SK-N-MC (cell line): ENCODE results near the gene GATAD2A.

Experiments used
- DNase-seq: peaks from one replicate; pipeline ENCODE4 v3.0.0-alpha.2; 2011; ENCODE audit warnings: low read depth, low spot score
- H3K27ac ChIP-seq: fragments of 200-600 bp; sonication (generic); 2 replicates; pipeline ENCODE4 v1.5.1; 2016; ENCODE audit warnings: mixed run types
- H3K36me3 ChIP-seq: fragments of 200-600 bp; sonication (generic); 2 replicates; pipeline ENCODE4 v1.6.1; 2017; ENCODE audit warnings: antibody characterized with exemption, low read length, mixed read lengths; ENCODE audit not compliant: insufficient read depth
- H3K4me3 ChIP-seq: fragments of 200-600 bp; sonication (generic); 2 replicates; pipeline ENCODE4 v1.5.1; 2016
- H3K9ac ChIP-seq: fragments of 200-600 bp; sonication (generic); 2 replicates; pipeline ENCODE4 v1.8.0; 2017; ENCODE audit warnings: mixed run types, mixed read lengths; ENCODE audit not compliant: insufficient read length
- H3K9me3 ChIP-seq: fragments of 200-600 bp; sonication (generic); 2 replicates; pipeline ENCODE4 v1.6.1; 2017; ENCODE audit warnings: low read depth, mild to moderate bottlenecking, antibody characterized with exemption, low read length, moderate library complexity, mixed read lengths
- EZH2 ChIP-seq: fragments of 200-600 bp; sonication (generic); IDR thresholded peaks from one replicate; pipeline ENCODE4 v1.6.1; 2017; ENCODE audit warnings: antibody characterized with exemption
- FOXP2 ChIP-seq: optimal IDR thresholded peaks from 2 replicates; pipeline ENCODE3; 2011; ENCODE audit warnings: mild to moderate bottlenecking, moderate library complexity; ENCODE audit not compliant: insufficient read depth; ENCODE audit errors: extremely low read length, control extremely low read depth
- POLR2AphosphoS5 ChIP-seq: IDR thresholded peaks from 2 replicates; pipeline ENCODE4 v1.6.1; 2012; ENCODE audit warnings: mild to moderate bottlenecking, low read depth, low read length, borderline replicate concordance

The GATAD2A gene

GRCh38 chr19:19495614-19496603, 90.4 kb downstream of the GATAD2A start:
- no peak overlapping the region for H3K9ac ChIP-seq
- no peak overlapping the region for H3K27ac ChIP-seq
- TF ChIP-seq EZH2, result no peak
- H3K4me3 ChIP-seq, result no peak overlapping the region
- DNase-seq, result no peak
- no peaks in the 10 kb centered on the region for H3K9me3 ChIP-seq
- H3K36me3 ChIP-seq, result peaks cover 81% of the 10 kb centered on the region

- no peaks in the 10 kb centered on the region for H3K9me3 ChIP-seq
Observed at GRCh38 chr19:19498255-19498991, 92.9 kb downstream of the GATAD2A start.

GRCh38 chr19:19499272-19499995, 94.0 kb downstream of the GATAD2A start:
- no peak for DNase-seq
- Histone ChIP-seq H3K36me3 (peaks cover 86% of the 10 kb centered on the region), H3K9ac (no peak overlapping the region), H3K9me3 (no peaks in the 10 kb centered on the region), H3K4me3 (no peak overlapping the region), H3K27ac (no peak overlapping the region)
- no peak for TF ChIP-seq EZH2
- no peak for TF ChIP-seq FOXP2
- no peak for TF ChIP-seq POLR2AphosphoS5

More at GRCh38 chr19:19498255-19498991, 92.9 kb downstream of the GATAD2A start:
- Histone ChIP-seq H3K36me3 (peaks cover 86% of the 10 kb centered on the region), H3K27ac (no peak overlapping the region), H3K9ac (no peak overlapping the region), H3K4me3 (no peak overlapping the region)
- TF ChIP-seq EZH2, result no peak
- TF ChIP-seq FOXP2, result no peak
- no peak for TF ChIP-seq POLR2AphosphoS5
- DNase-seq, result no peak

- Histone ChIP-seq H3K9ac (no peak overlapping the region), H3K9me3 (no peaks in the 10 kb centered on the region), H3K27ac (no peak overlapping the region), H3K36me3 (peaks cover 89% of the 10 kb centered on the region), H3K4me3 (no peak overlapping the region)
- TF ChIP-seq FOXP2 (no peak), POLR2AphosphoS5 (no peak), EZH2 (no peak)
- DNase-seq, result no peak
Observed at GRCh38 chr19:19500975-19501644, 95.6 kb downstream of the GATAD2A start.

GRCh38 chr19:19501798-19502197, 96.3 kb downstream of the GATAD2A start:
- Histone ChIP-seq H3K27ac (no peak overlapping the region), H3K9me3 (no peaks in the 10 kb centered on the region), H3K4me3 (no peak overlapping the region), H3K9ac (no peak overlapping the region), H3K36me3 (peaks cover 91% of the 10 kb centered on the region)
- DNase-seq, result no peak
- TF ChIP-seq FOXP2, result no peak
- no peak for TF ChIP-seq EZH2
- TF ChIP-seq POLR2AphosphoS5, result no peak

- H3K4me3 ChIP-seq, result no peak overlapping the region
- no peak overlapping the region for H3K27ac ChIP-seq
- no peak overlapping the region for H3K9ac ChIP-seq
- no peak for DNase-seq
- TF ChIP-seq EZH2, result no peak
- TF ChIP-seq FOXP2, result no peak
- TF ChIP-seq POLR2AphosphoS5, result no peak
- H3K9me3 ChIP-seq, result no peaks in the 10 kb centered on the region
- H3K36me3 ChIP-seq, result peaks cover 90% of the 10 kb centered on the region
Observed at GRCh38 chr19:19502281-19502680, 96.8 kb downstream of the GATAD2A start.

- no peak for DNase-seq
- Histone ChIP-seq H3K9ac (no peak overlapping the region), H3K27ac (no peak overlapping the region), H3K36me3 (peaks cover 86% of the 10 kb centered on the region), H3K4me3 (no peak overlapping the region), H3K9me3 (no peaks in the 10 kb centered on the region)
- TF ChIP-seq POLR2AphosphoS5 (no peak), FOXP2 (no peak), EZH2 (no peak)
Observed at GRCh38 chr19:19502808-19503602, 97.5 kb downstream of the GATAD2A start.
